Fibroblast of skin of left quadriceps (primary cell): ENCODE data around the gene DHRS3.

Experiments
- DNase-seq, 2 experiments: peaks; one replicate each; pipeline ENCODE4 v3.0.0-alpha.2; 2013; ENCODE audit warnings: low read depth in 2 of 2

The DHRS3 gene

GRCh38 chr1:12518931-12519692 is 98.9 kb downstream of the DHRS3 start:
- no peak for DNase-seq
